Muscle layer of duodenum (tissue), 2 donors: ENCODE data around the gene NR3C2.
"Not testable (repeated sequence)": the region's sequence is repeated elsewhere in the genome, so short reads cannot be mapped to it uniquely, and the experiment has no call there.

ENCODE experiments used
- H3K27ac ChIP-seq: one replicate; pipeline ENCODE4 v1.7.0; 2013; ENCODE audit warnings: mild to moderate bottlenecking, low read length
- H3K27me3 ChIP-seq: one replicate; pipeline ENCODE4 v1.7.0; 2013; ENCODE audit warnings: low read depth, mild to moderate bottlenecking, control low read depth, low read length
- H3K36me3 ChIP-seq, 2 donors: one replicate each; pipeline ENCODE4 v1.7.0; 2013; ENCODE audit warnings: low read length in 2 of 2, control low read depth in 1 of 2, mild to moderate bottlenecking in 1 of 2; ENCODE audit not compliant: insufficient read depth in 2 of 2, control insufficient read depth in 1 of 2
- H3K4me1 ChIP-seq, 2 donors: one replicate each; pipeline ENCODE4 v1.7.0; 2013; ENCODE audit warnings: low read length in 2 of 2, mild to moderate bottlenecking in 2 of 2, control low read depth in 1 of 2, moderate library complexity in 1 of 2; ENCODE audit not compliant: insufficient read depth in 2 of 2, control insufficient read depth in 1 of 2
- H3K4me3 ChIP-seq, 2 donors: one replicate each; pipeline ENCODE4 v1.7.0; 2013; ENCODE audit warnings: low read length in 2 of 2, low read depth in 1 of 2, mild to moderate bottlenecking in 1 of 2
- H3K9me3 ChIP-seq, 2 donors: one replicate each; pipeline ENCODE4 v1.7.0; 2013; ENCODE audit warnings: low read length in 2 of 2, control low read depth in 1 of 2, mild to moderate bottlenecking in 1 of 2; ENCODE audit not compliant: control insufficient read depth in 1 of 2
- donor health status: healthy.

The NR3C2 gene

DNA sequence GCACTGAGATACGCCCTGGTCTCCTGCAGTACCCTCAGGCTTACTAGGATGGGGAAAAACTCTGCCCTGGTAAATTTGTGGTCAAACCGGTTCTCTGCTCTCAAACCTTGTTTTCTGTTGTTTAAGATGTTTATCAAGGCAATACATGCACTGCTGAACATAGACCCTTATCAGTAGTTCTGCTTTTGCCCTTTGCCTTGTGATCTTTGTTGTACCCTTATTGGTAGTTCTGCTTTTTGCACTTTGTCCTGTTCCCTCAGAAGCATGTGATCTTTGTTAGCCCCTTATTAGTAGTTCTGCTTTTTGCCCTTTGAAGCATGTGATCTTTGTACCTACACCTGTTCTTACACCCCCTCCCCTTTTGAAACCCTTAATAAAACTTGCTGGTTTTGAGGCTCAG, 319.1 kb downstream of the NR3C2 start:
- H3K9me3 ChIP-seq, result peaks cover 0 to 13% of the 10 kb centered on the region in 2 donors
- H3K4me1 ChIP-seq, H3K27ac ChIP-seq, H3K4me3 ChIP-seq, H3K27me3 ChIP-seq: not testable (repeated sequence)
- peaks cover 10 to 25% of the 10 kb centered on the region in 2 donors for H3K36me3 ChIP-seq

DNA sequence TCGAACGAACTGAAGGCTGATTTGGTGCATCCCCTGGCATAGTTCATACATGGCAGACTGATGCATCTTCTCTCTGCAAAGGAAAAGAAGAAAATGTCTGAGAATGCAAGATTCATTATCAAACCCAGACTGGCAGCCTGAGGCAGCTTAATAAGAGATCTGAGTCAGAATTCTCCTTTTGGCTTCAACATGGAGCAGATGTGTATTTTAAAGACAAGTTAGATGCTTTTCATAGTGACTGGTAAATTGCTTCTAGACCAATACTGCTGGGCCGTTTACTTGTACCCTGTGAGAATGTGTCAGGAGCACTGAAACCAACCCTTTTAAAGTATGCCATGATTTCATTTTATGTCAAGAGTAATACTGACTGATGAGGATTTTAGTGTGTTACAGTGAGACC, 322.0 kb downstream of the NR3C2 start:
- H3K27me3 ChIP-seq, result no peaks in the 10 kb centered on the region
- H3K27ac ChIP-seq, result no peak overlapping the region
- H3K4me1 ChIP-seq, result peaks cover 4 to 7% of the 10 kb centered on the region in 2 donors
- peaks cover 10 to 22% of the 10 kb centered on the region in 2 donors for H3K36me3 ChIP-seq
- no peak overlapping the region for H3K4me3 ChIP-seq
- peaks cover 0 to 11% of the 10 kb centered on the region in 2 donors for H3K9me3 ChIP-seq

DNA sequence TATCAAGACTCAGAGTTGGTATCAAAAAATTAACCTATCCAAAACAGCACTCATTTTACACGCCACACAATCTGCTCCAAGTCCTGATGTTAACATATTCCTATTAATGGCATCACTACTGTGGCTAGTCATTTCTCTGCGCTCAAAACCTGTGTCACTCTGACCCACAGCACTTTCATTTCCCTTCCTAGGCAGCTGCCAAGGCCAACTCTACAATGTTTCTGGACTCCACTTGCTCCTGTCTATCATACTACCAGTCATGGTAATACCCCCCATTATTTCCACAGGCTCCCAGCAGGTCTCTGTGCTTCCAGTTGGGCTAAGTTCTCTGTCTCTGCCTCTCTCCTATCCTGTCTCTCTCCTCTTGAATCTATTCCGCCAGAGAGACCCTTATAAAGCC, 323.6 kb downstream of the NR3C2 start:
- Histone ChIP-seq H3K36me3 (peaks cover 15 to 24% of the 10 kb centered on the region in 2 donors), H3K9me3 (peaks cover 0 to 7% of the 10 kb centered on the region in 2 donors), H3K27ac (no peak overlapping the region), H3K4me1 (peaks cover 4 to 7% of the 10 kb centered on the region in 2 donors), H3K4me3 (no peak overlapping the region), H3K27me3 (no peaks in the 10 kb centered on the region)

DNA sequence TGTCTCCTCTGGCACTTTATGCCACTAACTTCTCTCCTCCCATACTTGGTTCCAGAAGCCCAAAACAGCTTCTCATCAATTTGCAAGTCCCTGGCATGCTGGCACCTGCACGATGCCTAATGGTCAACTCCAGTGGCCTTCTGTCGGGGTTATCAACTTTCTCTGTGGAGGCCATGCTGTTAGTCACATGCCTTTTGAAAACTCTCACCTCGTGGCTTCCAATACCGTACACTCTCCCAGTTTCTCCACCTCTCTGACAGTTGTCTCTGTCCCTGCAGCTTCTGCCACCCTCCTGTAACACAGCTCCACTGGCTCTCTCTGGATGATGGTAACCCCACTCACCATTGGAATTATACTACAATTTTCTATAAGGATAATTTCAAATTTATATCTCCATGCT, 324.0 kb downstream of the NR3C2 start:
- no peak overlapping the region for H3K4me3 ChIP-seq
- peaks cover 16 to 28% of the 10 kb centered on the region in 2 donors for H3K36me3 ChIP-seq
- H3K27me3 ChIP-seq, result no peaks in the 10 kb centered on the region
- H3K4me1 ChIP-seq, result peaks cover 4 to 7% of the 10 kb centered on the region in 2 donors
- H3K27ac ChIP-seq, result no peak overlapping the region
- H3K9me3 ChIP-seq, result peaks cover 0 to 3% of the 10 kb centered on the region in 2 donors

DNA sequence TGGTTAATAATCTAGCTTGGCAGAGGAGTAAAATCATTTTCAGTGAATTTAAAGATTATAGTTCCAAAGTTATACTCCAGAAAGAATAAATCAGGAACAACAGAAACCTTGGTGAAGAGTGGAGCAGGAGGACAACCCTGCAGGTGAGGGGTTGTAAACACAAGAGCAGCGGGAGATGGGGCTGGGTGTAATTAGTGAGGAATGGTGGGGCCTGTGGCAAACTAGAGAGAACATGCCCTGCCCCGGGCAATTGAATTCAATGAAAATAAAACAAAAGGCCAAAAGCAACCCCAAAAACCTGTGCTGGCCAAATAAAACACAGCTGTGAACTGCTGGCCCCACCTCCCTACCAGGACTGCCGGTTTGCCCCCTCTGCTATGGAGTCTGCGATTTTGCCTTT, 325.2 kb downstream of the NR3C2 start:
- H3K27me3 ChIP-seq, result no peaks in the 10 kb centered on the region
- H3K27ac ChIP-seq, result no peak overlapping the region
- no peaks in the 10 kb centered on the region for H3K9me3 ChIP-seq
- H3K4me1 ChIP-seq, result peaks cover 4 to 7% of the 10 kb centered on the region in 2 donors
- no peak overlapping the region for H3K4me3 ChIP-seq
- H3K36me3 ChIP-seq, result peaks cover 17 to 29% of the 10 kb centered on the region in 2 donors

DNA sequence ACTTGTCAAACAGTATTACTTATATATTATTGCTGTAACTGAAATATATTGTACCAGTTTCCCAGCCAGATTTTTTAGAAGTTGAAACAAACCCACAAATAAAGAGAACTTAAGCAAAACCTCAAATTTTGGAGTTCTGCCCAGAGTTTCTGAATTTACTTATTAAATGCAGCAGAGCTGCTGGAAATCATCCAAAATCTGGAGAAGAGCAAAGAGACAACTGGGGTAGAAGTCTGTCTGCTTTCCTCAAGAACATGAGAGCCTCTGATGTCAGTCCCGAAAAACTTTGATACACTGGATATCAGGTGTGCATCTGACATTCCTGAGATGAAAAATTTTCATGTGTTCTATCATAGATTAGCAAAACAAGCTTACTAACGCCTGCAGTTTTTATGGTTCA, 325.9 kb downstream of the NR3C2 start:
- H3K36me3 ChIP-seq, result peaks cover 24 to 29% of the 10 kb centered on the region in 2 donors
- no peak overlapping the region for H3K27ac ChIP-seq
- no peak overlapping the region for H3K4me3 ChIP-seq
- H3K4me1 ChIP-seq, result peaks cover 4 to 7% of the 10 kb centered on the region in 2 donors
- H3K27me3 ChIP-seq, result no peaks in the 10 kb centered on the region
- no peaks in the 10 kb centered on the region for H3K9me3 ChIP-seq

DNA sequence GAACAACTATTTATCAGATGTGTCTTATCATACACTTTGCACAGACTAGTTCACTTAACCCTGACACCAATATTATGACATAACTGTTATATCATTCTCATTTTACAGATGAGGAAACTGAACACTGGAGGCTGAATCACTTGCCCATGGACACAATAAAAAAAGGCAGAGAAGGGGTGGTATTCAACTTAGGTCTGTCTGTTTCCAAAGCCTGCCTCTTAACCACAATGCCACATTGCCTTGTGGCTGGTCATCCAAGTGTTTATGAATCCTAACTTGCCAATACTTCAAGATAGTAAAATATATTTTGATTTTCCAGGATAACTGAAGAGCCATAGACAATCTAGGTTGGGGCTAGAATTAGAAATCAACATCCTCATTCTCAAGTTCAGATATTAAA, 327.8 kb downstream of the NR3C2 start:
- H3K36me3 ChIP-seq, result peaks cover 22 to 24% of the 10 kb centered on the region in 2 donors
- H3K27me3 ChIP-seq, result no peaks in the 10 kb centered on the region
- H3K4me1 ChIP-seq, result peaks cover 4 to 7% of the 10 kb centered on the region in 2 donors
- no peak overlapping the region for H3K27ac ChIP-seq
- no peak overlapping the region for H3K4me3 ChIP-seq
- H3K9me3 ChIP-seq, result no peaks in the 10 kb centered on the region

DNA sequence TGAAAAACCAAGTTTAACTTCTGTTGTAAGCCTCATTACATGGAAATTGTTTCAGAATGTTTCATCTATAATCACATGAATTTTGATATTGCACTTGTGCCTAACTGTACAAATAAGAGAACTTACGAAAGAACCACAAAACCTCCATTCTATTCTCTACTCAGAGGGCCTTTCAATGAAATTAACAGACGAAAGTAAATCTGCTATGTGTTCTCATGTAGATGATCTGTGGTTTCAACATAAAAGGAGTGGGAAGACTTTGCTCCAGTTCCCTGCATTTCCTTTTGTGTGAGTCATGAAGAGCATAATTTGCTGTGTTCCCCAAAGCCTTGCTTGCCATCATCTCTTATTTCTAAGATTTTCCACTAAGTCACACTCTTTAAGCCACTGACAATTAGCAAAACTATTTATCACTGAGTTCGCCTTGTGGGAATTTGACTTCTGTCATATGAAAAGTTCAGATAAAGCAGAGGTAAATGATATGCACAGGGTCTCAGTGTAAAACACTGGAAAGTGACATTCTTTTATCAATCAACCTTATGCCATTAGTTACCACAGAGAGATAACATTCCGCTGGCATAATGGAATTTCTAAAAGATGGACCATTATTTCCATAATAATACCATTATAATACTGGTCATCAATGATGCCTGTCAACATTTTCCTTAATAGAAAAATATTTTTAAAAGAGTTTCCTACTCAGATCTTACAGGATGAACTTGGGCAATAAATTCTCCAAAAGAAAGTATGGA, 329.8 kb downstream of the NR3C2 start:
- Histone ChIP-seq H3K9me3 (no peaks in the 10 kb centered on the region), H3K36me3 (peaks cover 28 to 29% of the 10 kb centered on the region in 2 donors), H3K27ac (no peak overlapping the region), H3K27me3 (no peaks in the 10 kb centered on the region), H3K4me1 (peaks cover 4 to 7% of the 10 kb centered on the region in 2 donors), H3K4me3 (no peak overlapping the region)

DNA sequence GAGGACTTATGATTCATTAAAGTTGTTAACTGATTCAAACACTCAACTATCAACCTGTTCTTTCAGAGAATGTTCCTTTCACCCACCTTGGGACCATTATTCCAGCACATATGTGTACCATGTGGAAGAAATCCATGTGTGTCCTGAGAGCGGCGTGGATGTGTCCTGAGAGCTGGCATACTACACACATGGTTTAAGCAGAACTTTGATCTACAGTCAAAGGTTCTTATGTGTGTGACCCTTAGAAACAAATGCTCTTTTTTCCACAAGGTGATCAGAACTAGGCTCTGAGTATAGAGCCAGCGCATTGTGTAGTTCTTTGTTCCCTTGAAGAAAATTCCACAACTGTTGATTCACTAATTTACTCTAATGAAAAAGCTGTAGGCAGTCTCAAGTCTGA, 332.0 kb downstream of the NR3C2 start:
- H3K4me1 ChIP-seq, result no peaks in the 10 kb centered on the region
- H3K36me3 ChIP-seq, result peaks cover 28 to 30% of the 10 kb centered on the region in 2 donors
- no peaks in the 10 kb centered on the region for H3K27me3 ChIP-seq
- no peak overlapping the region for H3K4me3 ChIP-seq
- H3K27ac ChIP-seq, result no peak overlapping the region
- peaks cover 0 to 2% of the 10 kb centered on the region in 2 donors for H3K9me3 ChIP-seq

DNA sequence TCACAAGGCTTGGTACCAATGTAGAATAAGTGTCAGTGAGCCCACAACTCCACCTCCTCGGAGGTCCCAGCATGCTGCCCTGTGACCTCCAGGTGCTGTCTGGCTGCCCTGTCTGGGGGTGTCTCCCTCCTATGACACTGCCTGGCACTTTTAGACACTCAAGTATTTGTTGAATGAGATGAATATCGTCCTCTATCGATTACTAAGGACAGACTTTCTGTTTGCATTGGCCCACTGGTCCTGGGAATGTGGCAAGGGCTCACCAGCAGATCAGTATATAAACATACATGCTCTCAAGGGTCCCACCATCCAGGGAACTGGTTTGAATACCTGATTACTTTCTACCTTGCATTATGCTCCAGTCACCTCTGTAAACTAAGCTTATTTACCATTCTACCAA, 333.0 kb downstream of the NR3C2 start:
- Histone ChIP-seq H3K36me3 (peaks cover 28 to 36% of the 10 kb centered on the region in 2 donors), H3K27me3 (no peaks in the 10 kb centered on the region), H3K9me3 (peaks cover 0 to 2% of the 10 kb centered on the region in 2 donors), H3K4me3 (no peak overlapping the region), H3K4me1 (no peaks in the 10 kb centered on the region), H3K27ac (no peak overlapping the region)

DNA sequence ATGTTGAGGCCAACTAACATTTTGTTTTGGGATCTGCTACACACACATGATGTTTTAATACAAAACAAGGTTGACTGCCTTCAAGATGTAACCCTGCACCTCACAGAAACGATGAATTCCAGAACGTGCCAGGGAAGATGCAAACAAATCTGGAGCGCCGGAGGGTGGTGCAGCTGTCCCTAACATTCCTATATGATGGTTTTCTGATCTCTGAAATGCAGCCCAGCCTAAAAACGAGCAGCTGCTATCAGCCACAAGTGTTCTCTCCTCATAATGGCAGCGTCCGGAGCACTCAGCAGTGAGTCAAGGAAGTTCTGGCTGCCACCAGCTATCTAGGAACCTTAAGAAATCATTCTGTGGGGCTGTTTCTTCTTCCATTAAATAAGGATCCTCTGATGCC, 333.4 kb downstream of the NR3C2 start:
- H3K36me3 ChIP-seq, result peaks cover 24 to 33% of the 10 kb centered on the region in 2 donors
- H3K4me3 ChIP-seq, result no peak overlapping the region
- H3K9me3 ChIP-seq, result peaks cover 0 to 2% of the 10 kb centered on the region in 2 donors
- H3K27ac ChIP-seq, result no peak overlapping the region
- H3K4me1 ChIP-seq, result no peaks in the 10 kb centered on the region
- H3K27me3 ChIP-seq, result no peaks in the 10 kb centered on the region
